ENCODE data around the gene KRCC1.
"Not testable (repeated sequence)": the region's sequence is repeated elsewhere in the genome, so short reads cannot be mapped to it uniquely, and the experiment has no call there.

KRCC1 gene

GRCh38 chr2:88016960-88017779 lies 38.4 kb downstream of the KRCC1 start:
- Histone ChIP-seq H3K36me3 (ENCODE audit: insufficient read depth, low read length) (no peaks in the 10 kb centered on the region), H3K9ac (ENCODE audit: low read depth, low read length) (peak overlapping the region; percentile 87), H3K9me3 (ENCODE audit: control insufficient read depth, insufficient read depth, low read length) (no peaks in the 10 kb centered on the region; the same call in 1 of the 2 replicates)

GRCh38 chr2:88016086-88016959 lies 39.3 kb downstream of the KRCC1 start, which contains the start of gene RNU2-63P:
Gene RNU2-63P, minus strand, starts transcription at chr2:88016547.
- peaks cover 7% of the 10 kb centered on the region; the same call in 1 of the 2 replicates for H3K4me1 ChIP-seq (ENCODE audit: insufficient read depth, low read length)
- H3K36me3 ChIP-seq (ENCODE audit: insufficient read depth, low read length): no peaks in the 10 kb centered on the region
- peak within 1 kb of the TSS; percentile 87 for H3K9ac ChIP-seq (ENCODE audit: low read depth, low read length)
- H3K9me3 ChIP-seq (ENCODE audit: control insufficient read depth, insufficient read depth, low read length): no peaks in the 10 kb centered on the region; the same call in 1 of the 2 replicates

More at GRCh38 chr2:88016960-88017779, 38.4 kb downstream of the KRCC1 start:
- peaks cover 7% of the 10 kb centered on the region; the same call in 1 of the 2 replicates for H3K4me1 ChIP-seq (ENCODE audit: insufficient read depth, low read length)

GRCh38 chr2:88011011-88011410 lies 44.6 kb downstream of the KRCC1 start:
- no peaks in the 10 kb centered on the region for H3K36me3 ChIP-seq (ENCODE audit: insufficient read depth, low read length)
- no peak overlapping the region for H3K9ac ChIP-seq (ENCODE audit: low read depth, low read length)
- H3K4me1 ChIP-seq (ENCODE audit: insufficient read depth, low read length): peaks cover 9% of the 10 kb centered on the region

GRCh38 chr2:88010136-88010535 lies 45.4 kb downstream of the KRCC1 start:
- Histone ChIP-seq H3K4me1 (ENCODE audit: insufficient read depth, low read length) (peaks cover 9% of the 10 kb centered on the region), H3K9me3 (ENCODE audit: control insufficient read depth, insufficient read depth, low read length) (no peaks in the 10 kb centered on the region), H3K36me3 (ENCODE audit: insufficient read depth, low read length) (no peaks in the 10 kb centered on the region), H3K9ac (ENCODE audit: low read depth, low read length) (no peak overlapping the region)

More at GRCh38 chr2:88011011-88011410, 44.6 kb downstream of the KRCC1 start:
- no peaks in the 10 kb centered on the region for H3K9me3 ChIP-seq (ENCODE audit: control insufficient read depth, insufficient read depth, low read length)

GRCh38 chr2:88006912-88007439 lies 48.6 kb downstream of the KRCC1 start:
- Histone ChIP-seq H3K4me1 (ENCODE audit: insufficient read depth, low read length) (peaks cover 9% of the 10 kb centered on the region), H3K36me3 (ENCODE audit: insufficient read depth, low read length) (no peaks in the 10 kb centered on the region), H3K9me3 (ENCODE audit: control insufficient read depth, insufficient read depth, low read length) (no peaks in the 10 kb centered on the region), H3K9ac (ENCODE audit: low read depth, low read length) (peak overlapping the region; percentile 44)

- no peaks in the 10 kb centered on the region for H3K36me3 ChIP-seq (ENCODE audit: insufficient read depth, low read length)
- H3K9me3 ChIP-seq (ENCODE audit: control insufficient read depth, insufficient read depth, low read length): no peaks in the 10 kb centered on the region
- H3K4me1 ChIP-seq (ENCODE audit: insufficient read depth, low read length): peaks cover 9% of the 10 kb centered on the region
- no peak overlapping the region for H3K9ac ChIP-seq (ENCODE audit: low read depth, low read length)
Observed at GRCh38 chr2:88005776-88006175, 49.8 kb downstream of the KRCC1 start.

- peak overlapping the region; percentile 41; the same call in 1 of the 2 replicates for H3K9ac ChIP-seq (ENCODE audit: low read depth, low read length)
- peaks cover 9% of the 10 kb centered on the region for H3K4me1 ChIP-seq (ENCODE audit: insufficient read depth, low read length)
- H3K36me3 ChIP-seq (ENCODE audit: insufficient read depth, low read length): no peaks in the 10 kb centered on the region
- no peaks in the 10 kb centered on the region for H3K9me3 ChIP-seq (ENCODE audit: control insufficient read depth, insufficient read depth, low read length)
Observed at GRCh38 chr2:88003074-88003755, 52.4 kb downstream of the KRCC1 start.

GRCh38 chr2:88002359-88002707 lies 53.2 kb downstream of the KRCC1 start:
- H3K4me1 ChIP-seq (ENCODE audit: insufficient read depth, low read length): peaks cover 8% of the 10 kb centered on the region
- H3K9ac ChIP-seq (ENCODE audit: low read depth, low read length): no peak overlapping the region
- H3K36me3 ChIP-seq (ENCODE audit: insufficient read depth, low read length): no peaks in the 10 kb centered on the region
- no peaks in the 10 kb centered on the region for H3K9me3 ChIP-seq (ENCODE audit: control insufficient read depth, insufficient read depth, low read length)

- H3K36me3 ChIP-seq (ENCODE audit: insufficient read depth, low read length); H3K4me1 ChIP-seq (ENCODE audit: insufficient read depth, low read length); H3K9ac ChIP-seq (ENCODE audit: low read depth, low read length); H3K9me3 ChIP-seq (ENCODE audit: control insufficient read depth, insufficient read depth, low read length): not testable (repeated sequence)
Observed at GRCh38 chr2:88000474-88000873, 55.1 kb downstream of the KRCC1 start.

- Histone ChIP-seq H3K9ac (ENCODE audit: low read depth, low read length) (no peak overlapping the region), H3K36me3 (ENCODE audit: insufficient read depth, low read length) (no peaks in the 10 kb centered on the region), H3K9me3 (ENCODE audit: control insufficient read depth, insufficient read depth, low read length) (no peaks in the 10 kb centered on the region), H3K4me1 (ENCODE audit: insufficient read depth, low read length) (no peaks in the 10 kb centered on the region)
Observed at GRCh38 chr2:87996570-87996969, 59.0 kb downstream of the KRCC1 start.

GRCh38 chr2:87995756-87996155 lies 59.8 kb downstream of the KRCC1 start:
- H3K4me1 ChIP-seq (ENCODE audit: insufficient read depth, low read length): no peaks in the 10 kb centered on the region
- H3K9me3 ChIP-seq (ENCODE audit: control insufficient read depth, insufficient read depth, low read length): no peaks in the 10 kb centered on the region
- no peak overlapping the region for H3K9ac ChIP-seq (ENCODE audit: low read depth, low read length)
- H3K36me3 ChIP-seq (ENCODE audit: insufficient read depth, low read length): no peaks in the 10 kb centered on the region

- not testable (repeated sequence) for H3K9ac ChIP-seq (ENCODE audit: low read depth, low read length); H3K9me3 ChIP-seq (ENCODE audit: control insufficient read depth, insufficient read depth, low read length)
Observed at GRCh38 chr2:87994304-87994850, 61.2 kb downstream of the KRCC1 start.

GRCh38 chr2:87992569-87992968 lies 63.0 kb downstream of the KRCC1 start:
- H3K9me3 ChIP-seq (ENCODE audit: control insufficient read depth, insufficient read depth, low read length); H3K36me3 ChIP-seq (ENCODE audit: insufficient read depth, low read length); H3K4me1 ChIP-seq (ENCODE audit: insufficient read depth, low read length); H3K9ac ChIP-seq (ENCODE audit: low read depth, low read length): not testable (repeated sequence)

More at GRCh38 chr2:87994304-87994850, 61.2 kb downstream of the KRCC1 start:
- not testable (repeated sequence) for H3K36me3 ChIP-seq (ENCODE audit: insufficient read depth, low read length); H3K4me1 ChIP-seq (ENCODE audit: insufficient read depth, low read length)

- H3K9ac ChIP-seq (ENCODE audit: low read depth, low read length); H3K4me1 ChIP-seq (ENCODE audit: insufficient read depth, low read length); H3K36me3 ChIP-seq (ENCODE audit: insufficient read depth, low read length); H3K9me3 ChIP-seq (ENCODE audit: control insufficient read depth, insufficient read depth, low read length): not testable (repeated sequence)
Observed at GRCh38 chr2:87987473-87987872, 68.1 kb downstream of the KRCC1 start.

Data from ES-I3 (cell line).